HG03342 (cell line): ENCODE data around the gene CD9.

Experiments
- ATAC-seq: cut with Tn5 transposase; IDR thresholded peaks from one replicate; pipeline ENCODE4 v1.9.1; 2021; ENCODE audit warnings: mild to moderate bottlenecking, moderate library complexity; ENCODE audit not compliant: unreplicated experiment

CD9 gene

GRCh38 chr12:6235906-6236640 is 35.9 kb downstream of the CD9 start:
- no peak for ATAC-seq

- no peak for ATAC-seq
These were observed 36.4 kb downstream of the CD9 start for GRCh38 chr12:6236641-6236940.

- no peak for ATAC-seq
These were observed 37.6 kb downstream of the CD9 start for GRCh38 chr12:6237830-6238229.

GRCh38 chr12:6238875-6239274 is 38.7 kb downstream of the CD9 start:
- no peak for ATAC-seq

- ATAC-seq = no peak
These were observed 41.3 kb downstream of the CD9 start for GRCh38 chr12:6241495-6241894.

GRCh38 chr12:6249580-6249979 is 49.4 kb downstream of the CD9 start:
- ATAC-seq = no peak

- no peak for ATAC-seq
These were observed 50.1 kb downstream of the CD9 start for GRCh38 chr12:6250343-6250742.

- no peak for ATAC-seq
These were observed 53.1 kb downstream of the CD9 start for GRCh38 chr12:6253278-6253677.

GRCh38 chr12:6254491-6254890 is 54.3 kb downstream of the CD9 start:
- no peak for ATAC-seq

GRCh38 chr12:6257007-6257406 is 56.8 kb downstream of the CD9 start:
- ATAC-seq = no peak

- ATAC-seq = no peak
These were observed 62.0 kb downstream of the CD9 start for GRCh38 chr12:6262211-6262610.

GRCh38 chr12:6262623-6263022 is 62.4 kb downstream of the CD9 start:
- no peak for ATAC-seq

GRCh38 chr12:6263931-6264330 is 63.7 kb downstream of the CD9 start:
- ATAC-seq = no peak

- ATAC-seq = no peak
These were observed 64.3 kb downstream of the CD9 start for GRCh38 chr12:6264402-6265037.

GRCh38 chr12:6265038-6265405 is 64.8 kb downstream of the CD9 start:
- no peak for ATAC-seq

- ATAC-seq = no peak
These were observed 66.4 kb downstream of the CD9 start for GRCh38 chr12:6266541-6266966.

- no peak for ATAC-seq
These were observed 66.9 kb downstream of the CD9 start for GRCh38 chr12:6266971-6267721.

- no peak for ATAC-seq
These were observed 68.4 kb downstream of the CD9 start for GRCh38 chr12:6268484-6269157.

GRCh38 chr12:6269986-6270385 is 69.8 kb downstream of the CD9 start:
- no peak for ATAC-seq

- no peak for ATAC-seq
These were observed 71.1 kb downstream of the CD9 start for GRCh38 chr12:6271281-6271680.

GRCh38 chr12:6272300-6273204 is 72.4 kb downstream of the CD9 start:
- ATAC-seq = peak; percentile 46
